Panc1 (cell line): ENCODE results near the gene ARID5B. TPM values are rescaled to one million over a fixed set of nuclear protein-coding genes. Genes with fewer than 3 reads are reported as not detected.

Experiments
- ATAC-seq: fragments of 200-7000 bp; cut with Tn5 transposase; 2 replicates; pipeline ENCODE4 v1.9.1; 2020; ENCODE audit warnings: mild to moderate bottlenecking, moderate library complexity
- BruUV-seq: library from RNA; stranded (reverse); fragments of 400-500 nt; replicated peaks from 2 replicates; lab custom pipeline; 2021; lab: Mats Ljungman, UMichigan
- CTCF ChIA-PET: fragments of 300-600 bp; sonication (Branson Sonifier 250); formaldehyde crosslinking; loops from one replicate; lab custom pipeline; 2022; ENCODE audit warnings: antibody characterized with exemption; lab: Charles Lee
- POLR2A ChIA-PET: fragments of 300-600 bp; sonication (Branson Sonifier 250); formaldehyde crosslinking; loops from one replicate; lab custom pipeline; 2022; ENCODE audit warnings: antibody characterized with exemption; lab: Charles Lee
- DNase-seq: peaks from one replicate; pipeline ENCODE4 v3.0.0-alpha.2; 2010; ENCODE audit warnings: low read depth, low spot score
- H3K27ac ChIP-seq: 2 replicates; pipeline ENCODE4 v1.5.1; 2011; ENCODE audit warnings: mild to moderate bottlenecking, low read length, inconsistent platforms
- H3K27me3 ChIP-seq: fragments of 200-500 bp; sonication (Bioruptor generic); 2 replicates; pipeline ENCODE4 v1.6.0; 2014; ENCODE audit warnings: low read length, inconsistent platforms; ENCODE audit not compliant: control insufficient read depth, insufficient read depth
- H3K36me3 ChIP-seq: fragments of 200-500 bp; sonication (Bioruptor generic); 2 replicates; pipeline ENCODE4 v1.5.1; 2014; ENCODE audit warnings: inconsistent platforms, mild to moderate bottlenecking, low read length, moderate library complexity; ENCODE audit not compliant: control insufficient read depth, insufficient read depth
- H3K4me1 ChIP-seq: 2 replicates; pipeline ENCODE4 v1.5.1; 2011; ENCODE audit warnings: inconsistent platforms, mild to moderate bottlenecking, low read length, moderate library complexity; ENCODE audit not compliant: control insufficient read depth, insufficient read depth
- H3K4me3 ChIP-seq, 2 experiments: 2 replicates each; pipeline ENCODE4 v1.5.1; 2011 to 2012; ENCODE audit warnings: low read depth in 2 of 2, low read length in 2 of 2, mild to moderate bottlenecking in 2 of 2, inconsistent platforms in 1 of 2, moderate library complexity in 1 of 2
- H3K9me3 ChIP-seq: fragments of 200-500 bp; sonication (Bioruptor generic); 2 replicates; pipeline ENCODE4 v1.5.1; 2014; ENCODE audit warnings: low read depth, mild to moderate bottlenecking, inconsistent platforms, low read length, moderate library complexity; ENCODE audit not compliant: control insufficient read depth, insufficient read depth
- CTCF ChIP-seq: fragments of 450-650 bp; IDR thresholded peaks from 2 replicates; pipeline ENCODE4 v1.5.1; 2017; ENCODE audit warnings: mild to moderate bottlenecking
- POLR2AphosphoS5 ChIP-seq: IDR thresholded peaks from 2 replicates; pipeline ENCODE4 v1.6.1; 2012; ENCODE audit warnings: mild to moderate bottlenecking, low read depth, low read length, moderate library complexity
- REST ChIP-seq, 2 experiments: IDR thresholded peaks; 2 replicates each; pipeline ENCODE4 v1.6.1; 2011 to 2012; ENCODE audit warnings: low read depth in 2 of 2, control low read depth in 1 of 2, low read length in 1 of 2, mild to moderate bottlenecking in 1 of 2, moderate library complexity in 1 of 2; ENCODE audit not compliant: insufficient read depth in 1 of 2
- SIN3A ChIP-seq: IDR thresholded peaks from 2 replicates; pipeline ENCODE4 v1.6.1; 2012; ENCODE audit warnings: low read depth, mild to moderate bottlenecking, low read length, moderate library complexity, borderline replicate concordance; ENCODE audit not compliant: insufficient read depth
- TCF7L2 ChIP-seq: IDR thresholded peaks from 2 replicates; pipeline ENCODE4 v1.6.1; 2011; ENCODE audit warnings: mild to moderate bottlenecking, low read depth, low read length, inconsistent platforms
- in situ Hi-C: cut with HindIII; loops from 2 replicates; pipeline ENCODE4 v1.10.0; 2016; ENCODE audit warnings: low sequenced_read_pairs, low pct_unique_long_range_greater_than_20kb
- intact Hi-C: fragments of 100-400 bp; cut with micrococcal nuclease; formaldehyde crosslinking; loops from one replicate; pipeline ENCODE4 v1.10.0; 2022; ENCODE audit not compliant: unreplicated experiment
- total RNA-seq: library from RNA; stranded (reverse); gene quantifications from one replicate; pipeline ENCODE4 v1.2.1, GENCODE V29; 2021; ENCODE audit not compliant: unreplicated experiment

ARID5B gene
- total RNA-seq, 1 experiment from 2014 or later = 22.7 TPM

GRCh38 chr10:62130948-62131347 lies 229.4 kb downstream of the ARID5B start:
- ATAC-seq (no peak), DNase-seq (no peak)
- no peaks in the 10 kb centered on the region for H3K27me3 ChIP-seq
- H3K4me3 ChIP-seq = no peak overlapping the region
- no peaks in the 10 kb centered on the region for H3K9me3 ChIP-seq
- POLR2A ChIA-PET = no interaction called here
- H3K4me1 ChIP-seq = no peaks in the 10 kb centered on the region
- in situ Hi-C loops = no loop called here
- TF ChIP-seq POLR2AphosphoS5 (no peak), REST (IDR thresholded peaks at IDR 0.05; ENCODE audit: insufficient read depth in 1 of 2, low read depth in 2 of 2, low read length in 1 of 2) (no peak), TCF7L2 (no peak), CTCF (no peak), SIN3A (no peak)
- CTCF ChIA-PET = no interaction called here
- no TSS peak for BruUV-seq
- no peak overlapping the region for H3K27ac ChIP-seq
- no peaks in the 10 kb centered on the region for H3K36me3 ChIP-seq
- intact Hi-C loops = no loop called here

GRCh38 chr10:62131724-62132123 lies 230.2 kb downstream of the ARID5B start:
- no peak for TF ChIP-seq REST (IDR thresholded peaks at IDR 0.05; ENCODE audit: insufficient read depth in 1 of 2, low read depth in 2 of 2, low read length in 1 of 2)
- no peaks in the 10 kb centered on the region for H3K27me3 ChIP-seq
- in situ Hi-C loops (no loop called here), intact Hi-C loops (no loop called here)
- H3K4me1 ChIP-seq = no peaks in the 10 kb centered on the region
- no TSS peak for BruUV-seq
- no peak overlapping the region for H3K4me3 ChIP-seq
- POLR2A ChIA-PET = no interaction called here
- no peaks in the 10 kb centered on the region for H3K9me3 ChIP-seq
- H3K36me3 ChIP-seq = no peaks in the 10 kb centered on the region
- no peak for DNase-seq
- CTCF ChIA-PET = no interaction called here
- ATAC-seq = no peak
- H3K27ac ChIP-seq = no peak overlapping the region
